Ovary (tissue), 3 donors: ENCODE results near the gene CHRFAM7A.
"Not testable (repeated sequence)": the region's sequence is repeated elsewhere in the genome, so short reads cannot be mapped to it uniquely, and the experiment has no call there.

Experiments
- CTCF ChIP-seq, 3 donors: fragments of 450-650 bp in 2 of 3; fragments of 200-600 bp in 1 of 3; IDR thresholded peaks; one replicate each; pipeline versions ENCODE4 v1.5.1 to v1.8.0; 2016 to 2022; ENCODE audit warnings: antibody characterized with exemption in 3 of 3, mild to moderate bottlenecking in 1 of 3
- EP300 ChIP-seq: sonication (generic); formaldehyde crosslinking; IDR thresholded peaks from one replicate; pipeline ENCODE4 v1.6.1; 2017; ENCODE audit warnings: antibody characterized with exemption
- donor health status: DM: no; HTN: no; CAD: no.

- TF ChIP-seq CTCF (IDR thresholded peaks at IDR 0.05); EP300: not testable (repeated sequence)
Observed at GRCh38 chr15:30377082-30377413, 16.3 kb downstream of the CHRFAM7A start.
